Forelimb muscle (tissue), 1 donor: ENCODE results near the gene RIMBP3B. TPM values are rescaled to one million over a fixed set of nuclear protein-coding genes. Genes with fewer than 3 reads are reported as not detected.
"Not testable (repeated sequence)": the region's sequence is repeated elsewhere in the genome, so short reads cannot be mapped to it uniquely, and the experiment has no call there.

Source experiments
- DNase-seq: peaks from one replicate; pipeline ENCODE4 v3.0.0-alpha.2; 2013; ENCODE audit warnings: low read depth
- polyA plus RNA-seq: library from polyadenylated mRNA; unstranded; fragments of 120-200 nt; gene quantifications from one replicate; pipeline ENCODE4 v1.2.1, GENCODE V29; 2013; ENCODE audit not compliant: insufficient read length

Gene RIMBP3B, protein sequence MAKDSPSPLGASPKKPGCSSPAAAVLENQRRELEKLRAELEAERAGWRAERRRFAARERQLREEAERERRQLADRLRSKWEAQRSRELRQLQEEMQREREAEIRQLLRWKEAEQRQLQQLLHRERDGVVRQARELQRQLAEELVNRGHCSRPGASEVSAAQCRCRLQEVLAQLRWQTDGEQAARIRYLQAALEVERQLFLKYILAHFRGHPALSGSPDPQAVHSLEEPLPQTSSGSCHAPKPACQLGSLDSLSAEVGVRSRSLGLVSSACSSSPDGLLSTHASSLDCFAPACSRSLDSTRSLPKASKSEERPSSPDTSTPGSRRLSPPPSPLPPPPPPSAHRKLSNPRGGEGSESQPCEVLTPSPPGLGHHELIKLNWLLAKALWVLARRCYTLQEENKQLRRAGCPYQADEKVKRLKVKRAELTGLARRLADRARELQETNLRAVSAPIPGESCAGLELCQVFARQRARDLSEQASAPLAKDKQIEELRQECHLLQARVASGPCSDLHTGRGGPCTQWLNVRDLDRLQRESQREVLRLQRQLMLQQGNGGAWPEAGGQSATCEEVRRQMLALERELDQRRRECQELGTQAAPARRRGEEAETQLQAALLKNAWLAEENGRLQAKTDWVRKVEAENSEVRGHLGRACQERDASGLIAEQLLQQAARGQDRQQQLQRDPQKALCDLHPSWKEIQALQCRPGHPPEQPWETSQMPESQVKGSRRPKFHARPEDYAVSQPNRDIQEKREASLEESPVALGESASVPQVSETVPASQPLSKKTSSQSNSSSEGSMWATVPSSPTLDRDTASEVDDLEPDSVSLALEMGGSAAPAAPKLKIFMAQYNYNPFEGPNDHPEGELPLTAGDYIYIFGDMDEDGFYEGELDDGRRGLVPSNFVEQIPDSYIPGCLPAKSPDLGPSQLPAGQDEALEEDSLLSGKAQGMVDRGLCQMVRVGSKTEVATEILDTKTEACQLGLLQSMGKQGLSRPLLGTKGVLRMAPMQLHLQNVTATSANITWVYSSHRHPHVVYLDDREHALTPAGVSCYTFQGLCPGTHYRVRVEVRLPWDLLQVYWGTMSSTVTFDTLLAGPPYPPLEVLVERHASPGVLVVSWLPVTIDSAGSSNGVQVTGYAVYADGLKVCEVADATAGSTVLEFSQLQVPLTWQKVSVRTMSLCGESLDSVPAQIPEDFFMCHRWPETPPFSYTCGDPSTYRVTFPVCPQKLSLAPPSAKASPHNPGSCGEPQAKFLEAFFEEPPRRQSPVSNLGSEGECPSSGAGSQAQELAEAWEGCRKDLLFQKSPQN (N-terminal part only)
- not detected for polyA plus RNA-seq

DNA sequence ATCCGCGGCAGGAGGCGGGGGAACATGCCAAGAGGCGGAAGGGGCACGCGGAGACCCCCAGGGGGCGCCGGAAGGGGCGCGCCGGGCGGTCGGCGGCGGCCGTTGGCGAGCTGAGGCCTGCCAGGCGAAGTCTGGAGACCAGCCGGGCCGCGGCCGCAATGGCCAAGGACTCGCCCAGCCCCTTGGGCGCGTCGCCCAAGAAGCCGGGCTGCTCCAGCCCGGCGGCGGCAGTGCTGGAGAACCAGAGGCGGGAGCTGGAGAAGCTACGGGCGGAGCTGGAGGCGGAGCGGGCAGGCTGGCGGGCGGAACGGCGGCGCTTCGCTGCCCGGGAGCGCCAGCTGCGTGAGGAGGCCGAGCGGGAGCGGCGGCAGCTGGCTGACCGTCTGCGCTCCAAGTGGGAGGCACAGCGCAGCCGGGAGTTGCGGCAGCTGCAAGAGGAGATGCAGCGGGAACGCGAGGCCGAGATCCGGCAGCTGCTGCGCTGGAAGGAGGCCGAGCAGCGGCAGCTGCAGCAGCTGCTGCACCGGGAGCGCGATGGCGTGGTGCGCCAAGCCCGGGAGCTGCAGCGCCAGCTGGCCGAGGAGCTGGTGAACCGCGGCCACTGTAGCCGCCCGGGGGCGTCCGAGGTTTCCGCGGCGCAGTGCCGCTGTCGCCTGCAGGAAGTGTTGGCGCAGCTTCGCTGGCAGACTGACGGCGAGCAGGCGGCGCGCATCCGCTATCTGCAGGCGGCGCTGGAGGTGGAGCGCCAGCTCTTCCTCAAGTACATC lies at the start of gene RIMBP3B:
RIMBP3B (plus strand) TSS at position 51 of the 767 bp plus-strand sequence; CDS start at position 159, 108 bp downstream.
- DNase-seq = not testable (repeated sequence)

- not testable (repeated sequence) for DNase-seq
Measured at GRCh38 chr22:21357527-21357926, 26.0 kb upstream of the RIMBP3B start.

DNA sequence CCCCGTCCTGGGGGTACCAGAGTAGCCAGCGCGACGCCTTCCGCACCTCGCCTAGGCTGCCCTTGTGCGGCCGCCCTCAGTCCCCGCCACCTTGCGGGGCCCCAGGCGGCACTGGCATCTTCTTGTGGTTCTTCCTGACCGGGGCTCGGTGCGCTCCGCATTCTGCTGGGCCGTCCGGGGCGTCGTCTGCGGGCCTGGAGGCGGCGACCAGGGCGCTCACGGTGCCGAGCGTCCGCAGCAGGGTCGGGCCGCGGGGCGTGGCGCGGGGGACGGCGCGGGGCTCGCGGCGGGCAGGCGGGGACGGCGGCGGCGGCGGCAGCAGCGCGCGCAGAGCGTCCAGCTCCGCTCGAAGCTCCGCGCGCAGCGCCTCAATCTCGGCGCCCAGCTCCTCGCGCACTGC lies 23.0 kb upstream of the RIMBP3B start:
- DNase-seq = not testable (repeated sequence)

DNA sequence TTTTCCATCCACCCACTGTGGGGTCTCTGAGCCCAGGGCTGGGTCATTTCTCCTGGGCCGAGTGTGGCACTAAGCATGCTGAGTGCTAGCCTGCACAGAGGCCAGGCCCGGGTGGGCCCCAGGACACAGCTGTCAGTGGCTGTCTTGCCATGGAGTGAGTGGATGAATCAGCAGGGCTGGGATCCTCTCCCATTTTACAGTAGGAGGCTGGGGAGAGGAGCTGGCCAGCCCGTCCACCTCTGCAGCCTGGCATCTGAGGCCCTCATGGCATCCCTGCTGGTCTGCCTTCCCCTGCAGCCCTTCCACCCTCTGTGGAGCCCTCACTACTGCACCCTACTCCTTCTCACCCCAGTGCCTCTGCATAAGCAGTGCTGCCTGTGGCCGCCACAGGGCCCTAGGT lies 21.1 kb upstream of the RIMBP3B start:
- DNase-seq = not testable (repeated sequence)

- DNase-seq = not testable (repeated sequence)
Measured at GRCh38 chr22:21363061-21363460, 20.5 kb upstream of the RIMBP3B start.

DNA sequence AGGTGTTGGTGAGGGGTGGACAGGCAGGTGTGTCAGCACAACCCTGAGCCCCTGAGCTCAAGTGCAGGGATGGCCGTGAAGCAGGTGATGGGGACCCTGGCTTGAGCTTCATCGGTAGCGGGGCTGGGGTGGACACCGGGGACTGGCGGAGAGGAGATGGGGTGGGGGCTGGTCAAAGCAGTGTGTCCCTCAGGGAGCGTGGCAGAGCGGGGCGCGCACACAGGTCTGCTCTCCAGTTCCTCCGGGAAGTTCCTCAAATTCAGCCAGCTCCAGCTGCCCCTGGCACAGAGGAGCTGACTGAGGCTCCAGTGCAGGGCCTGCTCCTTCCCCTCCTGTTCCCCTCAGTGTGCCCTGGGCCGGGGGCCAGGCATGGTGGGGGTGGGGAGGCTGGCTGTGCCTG lies 19.7 kb upstream of the RIMBP3B start:
- DNase-seq = not testable (repeated sequence)

GRCh38 chr22:21364362-21364761 lies 19.2 kb upstream of the RIMBP3B start:
- not testable (repeated sequence) for DNase-seq

- DNase-seq = not testable (repeated sequence)
Measured at GRCh38 chr22:21365337-21365736, 18.2 kb upstream of the RIMBP3B start.

DNA sequence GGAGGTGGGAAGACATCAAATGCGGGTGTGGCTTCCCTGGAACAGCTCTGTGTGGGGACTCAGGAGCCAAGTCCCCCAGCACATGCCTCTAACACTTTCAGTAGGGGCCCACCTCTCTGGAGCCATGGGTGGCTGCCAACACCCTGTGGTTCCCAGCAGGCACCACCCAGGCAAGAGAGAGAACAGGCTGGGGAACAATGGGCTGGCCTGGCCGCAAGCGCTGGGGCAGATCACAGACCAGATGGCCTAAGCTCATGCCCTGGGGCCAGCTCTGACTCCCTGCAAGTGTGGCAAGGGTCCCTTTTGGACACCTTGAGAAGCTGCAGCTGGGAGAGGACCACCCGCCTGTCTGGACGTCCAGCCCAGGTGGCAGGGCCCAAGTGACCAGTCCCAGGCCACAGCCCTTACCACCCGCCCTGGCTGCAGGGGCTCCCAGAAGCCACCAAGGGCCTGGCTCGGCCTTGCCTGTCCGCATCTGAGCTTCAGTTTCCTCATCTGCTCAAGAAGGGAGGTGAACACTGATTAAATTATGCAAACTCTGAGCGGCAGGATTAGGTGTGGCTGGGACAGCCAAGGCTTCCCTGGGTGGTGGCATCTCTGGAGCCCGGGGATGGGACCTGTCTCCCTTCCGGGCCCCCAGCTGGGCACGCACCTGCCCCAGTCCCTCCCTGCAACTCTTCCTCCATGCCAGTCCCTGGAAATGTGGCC lies 14.8 kb upstream of the RIMBP3B start:
- not testable (repeated sequence) for DNase-seq

DNA sequence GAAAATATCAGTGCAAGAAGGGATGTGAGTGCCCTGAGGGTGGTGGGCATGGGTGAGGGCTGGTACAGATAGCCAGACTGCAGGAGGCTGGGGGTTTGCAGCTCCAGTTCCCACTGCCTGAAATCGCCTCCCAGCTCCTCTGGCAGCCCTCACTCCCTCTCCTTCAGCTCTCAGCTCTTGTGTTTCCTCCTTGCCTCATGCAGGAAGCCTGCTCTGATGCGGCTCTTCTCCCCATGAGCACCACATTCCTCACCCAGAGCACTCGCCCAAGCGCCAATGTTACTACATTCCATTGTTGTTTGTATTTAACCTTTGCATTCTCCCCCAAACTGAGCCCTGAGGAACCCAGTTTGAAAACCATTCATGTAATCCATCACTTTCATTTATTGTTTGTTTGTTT lies 7.7 kb upstream of the RIMBP3B start:
- not testable (repeated sequence) for DNase-seq

GRCh38 chr22:21384468-21385357 lies 1.2 kb downstream of the RIMBP3B start:
- not testable (repeated sequence) for DNase-seq

GRCh38 chr22:21389480-21389879 lies 5.9 kb downstream of the RIMBP3B start:
- DNase-seq = not testable (repeated sequence)

GRCh38 chr22:21390013-21390412 lies 6.5 kb downstream of the RIMBP3B start:
- not testable (repeated sequence) for DNase-seq

GRCh38 chr22:21394613-21395012 lies 11.1 kb downstream of the RIMBP3B start:
- DNase-seq = not testable (repeated sequence)

GRCh38 chr22:21401197-21401969 lies 17.8 kb downstream of the RIMBP3B start:
- DNase-seq = not testable (repeated sequence)

DNA sequence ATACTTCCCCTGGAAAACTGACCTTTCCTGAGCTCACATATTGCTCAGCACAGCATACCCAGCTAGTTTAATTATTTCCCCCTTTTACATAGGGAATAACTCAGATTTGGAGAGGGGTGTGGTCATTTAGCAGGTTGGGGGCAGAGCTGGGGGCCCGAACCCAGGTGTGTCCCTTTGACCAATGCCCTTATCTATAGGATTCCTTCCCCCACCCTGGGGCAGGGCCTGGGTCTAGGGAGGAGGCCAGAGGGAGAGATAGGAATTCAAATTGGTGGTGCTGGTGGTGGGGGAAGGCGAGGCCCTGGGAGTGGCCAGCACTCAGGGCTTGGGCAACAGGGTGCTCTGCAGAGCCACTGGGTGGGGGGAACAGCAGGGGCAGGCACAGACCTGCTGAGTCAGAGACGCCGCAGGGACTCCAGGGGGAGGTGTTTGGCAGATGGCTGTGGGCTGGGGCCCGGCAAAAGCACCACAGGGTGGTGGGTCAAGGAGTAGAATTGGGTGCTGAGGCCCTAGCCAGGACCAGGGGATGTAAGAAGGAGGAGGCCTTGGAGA lies 19.3 kb downstream of the RIMBP3B start:
- DNase-seq = not testable (repeated sequence)

DNA sequence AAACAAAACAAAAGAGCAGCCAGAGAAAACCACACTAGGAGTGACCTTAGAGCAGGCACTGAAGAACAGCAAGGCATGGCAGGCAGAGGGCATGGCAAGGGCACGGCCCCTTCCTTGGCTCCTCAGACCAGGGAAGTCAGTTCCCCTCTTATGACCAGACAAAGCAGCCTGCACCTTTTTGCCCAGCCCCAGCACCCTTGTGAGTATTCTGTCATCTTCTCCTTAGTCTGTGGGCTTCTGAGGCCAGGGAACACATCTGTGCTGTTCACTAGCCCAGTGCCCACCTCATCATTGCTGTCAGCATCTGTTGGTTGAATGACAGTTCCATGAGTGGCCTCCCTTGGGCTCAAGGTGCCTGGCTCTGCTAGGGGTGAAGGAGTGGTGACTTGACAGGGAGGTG lies 23.6 kb downstream of the RIMBP3B start:
- DNase-seq = not testable (repeated sequence)

DNA sequence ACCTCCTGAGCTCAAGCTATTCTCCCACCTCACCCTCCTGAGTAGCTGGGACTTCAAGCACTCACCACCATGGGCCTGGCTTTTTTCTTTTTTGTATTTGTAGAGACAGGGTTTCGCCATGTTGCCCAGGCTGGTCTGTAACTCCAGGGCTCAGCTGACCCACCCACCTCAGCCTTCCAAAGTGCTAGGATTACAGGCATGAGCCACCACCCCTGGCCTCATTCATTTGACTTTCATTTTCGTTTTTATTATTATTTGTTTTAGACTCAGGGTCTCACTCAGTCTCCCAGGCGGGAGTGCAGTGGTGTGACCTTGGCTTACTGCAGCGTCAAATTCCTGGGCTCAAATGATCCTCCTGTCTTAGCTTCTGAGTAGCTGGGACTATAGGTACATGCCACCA lies 24.2 kb downstream of the RIMBP3B start:
- not testable (repeated sequence) for DNase-seq
